GM18867 (cell line): ENCODE data around the gene NDUFS6.
"Not testable (repeated sequence)": the region's sequence is repeated elsewhere in the genome, so short reads cannot be mapped to it uniquely, and the experiment has no call there.

Experiments
- ATAC-seq: cut with Tn5 transposase; IDR thresholded peaks from one replicate; pipeline ENCODE4 v1.9.1; 2021; ENCODE audit warnings: mild to moderate bottlenecking, moderate library complexity; ENCODE audit not compliant: unreplicated experiment

Gene NDUFS6

DNA sequence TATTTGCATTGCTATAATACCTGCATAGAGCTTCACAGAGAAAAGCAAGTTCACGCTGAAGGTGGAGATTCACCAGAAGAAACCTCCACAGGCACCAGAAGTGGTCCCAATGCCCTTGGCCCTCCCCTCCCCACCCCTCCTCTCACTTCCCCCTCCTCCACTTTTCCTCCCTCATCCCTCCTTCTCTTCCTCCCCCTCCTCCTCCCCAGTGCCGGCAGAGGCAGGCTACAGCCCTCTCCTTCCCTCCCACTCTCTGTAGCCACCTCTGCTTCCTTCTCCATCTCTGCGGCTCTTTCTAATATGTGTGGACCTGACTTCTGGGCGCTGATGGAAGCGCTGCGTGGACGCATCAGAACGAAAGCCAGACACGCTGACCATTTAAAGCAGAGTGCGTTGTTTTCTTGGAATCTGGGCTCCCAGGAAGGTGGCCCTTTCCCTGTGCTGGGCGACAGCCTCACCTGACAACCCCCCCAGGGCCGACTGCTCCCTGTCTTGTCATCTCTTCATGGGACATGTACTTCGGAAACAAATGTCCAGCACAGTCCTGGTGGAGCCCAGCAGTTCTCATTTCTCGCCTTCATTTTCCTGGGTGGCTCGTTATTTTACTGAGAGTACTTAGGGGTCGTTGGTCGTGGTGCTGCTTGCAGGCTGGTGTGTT, 29.5 kb downstream of the NDUFS6 start:
- ATAC-seq: no peak

DNA sequence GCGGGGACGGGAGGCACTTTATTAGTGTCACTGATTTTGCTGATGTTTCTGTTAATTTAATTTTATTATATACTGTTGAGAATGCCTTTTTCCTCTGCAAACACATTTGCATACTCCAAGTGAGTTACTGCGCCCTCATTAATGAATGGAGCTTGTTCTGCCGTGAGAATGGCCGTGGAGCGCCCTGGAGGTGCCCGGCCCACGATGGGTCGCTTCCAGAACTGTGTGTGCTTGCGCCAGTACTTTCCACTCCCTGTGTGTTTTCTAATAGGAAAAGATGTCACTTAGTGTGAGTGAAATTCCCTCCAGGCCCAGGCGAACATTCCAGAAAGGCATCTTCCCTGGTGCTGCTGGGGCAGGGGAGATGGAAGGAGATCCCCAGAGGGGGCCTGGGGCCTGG, 30.1 kb downstream of the NDUFS6 start:
- ATAC-seq: no peak

DNA sequence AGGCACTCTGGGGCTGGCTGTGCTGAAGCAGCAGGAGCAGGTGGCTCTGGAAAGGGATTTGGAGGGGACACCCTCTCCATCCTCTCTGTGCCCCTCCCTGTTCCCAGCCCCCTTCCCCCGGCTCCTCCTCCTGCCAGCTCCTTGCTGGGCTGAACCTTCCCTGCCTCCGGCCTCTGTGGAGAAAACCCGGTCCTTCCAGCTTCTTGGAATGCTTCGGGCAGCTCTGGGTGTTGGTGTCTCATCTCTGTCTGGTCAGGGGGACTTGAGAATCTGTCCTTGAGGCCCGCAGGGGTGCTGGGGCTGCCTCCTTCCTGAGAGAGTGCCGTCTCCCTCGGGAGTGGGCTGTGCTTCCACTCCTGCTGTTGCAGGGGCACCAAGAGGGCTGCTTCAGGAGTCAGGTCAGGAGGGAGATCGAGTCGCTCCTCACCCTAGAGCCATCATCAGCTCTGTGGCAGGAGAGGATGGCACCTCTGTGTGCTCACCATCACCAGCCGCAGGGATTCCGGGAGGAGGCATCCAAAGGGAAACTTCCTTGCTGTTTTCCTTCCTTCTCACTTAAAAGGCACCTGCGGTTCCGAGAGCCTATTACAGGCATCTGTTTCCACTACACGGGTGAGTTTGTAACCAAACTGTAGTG, 30.6 kb downstream of the NDUFS6 start:
- no peak for ATAC-seq

DNA sequence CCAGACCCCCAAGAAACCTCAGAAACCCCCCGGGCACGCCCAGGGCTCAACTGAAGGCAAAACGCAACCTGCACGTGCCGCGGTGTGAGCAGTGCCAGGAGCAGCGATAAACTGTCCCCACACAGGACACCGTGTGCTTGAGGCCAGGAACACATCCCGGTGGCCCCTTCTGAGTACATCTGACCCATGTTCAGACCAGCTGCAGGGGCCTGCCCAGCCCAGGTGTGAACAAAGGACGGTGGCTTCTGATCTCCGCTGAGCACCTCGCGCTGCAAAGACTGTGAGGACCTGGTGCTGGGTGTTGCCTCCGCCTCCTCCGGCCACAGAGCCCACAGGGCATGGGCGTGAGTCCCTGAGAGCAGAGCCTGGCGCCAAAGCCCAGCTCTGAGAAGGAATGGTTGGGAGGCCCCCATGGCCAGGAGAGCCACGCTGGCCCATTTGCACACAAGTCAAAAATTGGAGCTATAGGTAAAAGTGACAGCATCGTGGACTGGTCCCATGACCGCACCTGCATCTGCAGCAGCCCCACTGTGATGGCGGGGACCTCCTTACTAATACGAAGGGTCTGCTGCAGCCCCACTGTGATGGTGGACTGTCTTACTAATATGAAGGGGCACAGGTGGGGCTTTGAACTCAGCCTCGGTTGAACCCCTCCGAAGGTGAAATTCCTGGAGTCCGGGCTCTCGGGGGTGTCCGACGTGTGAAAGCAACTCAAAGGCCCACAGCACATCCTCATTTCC, 31.5 kb downstream of the NDUFS6 start:
- no peak for ATAC-seq

DNA sequence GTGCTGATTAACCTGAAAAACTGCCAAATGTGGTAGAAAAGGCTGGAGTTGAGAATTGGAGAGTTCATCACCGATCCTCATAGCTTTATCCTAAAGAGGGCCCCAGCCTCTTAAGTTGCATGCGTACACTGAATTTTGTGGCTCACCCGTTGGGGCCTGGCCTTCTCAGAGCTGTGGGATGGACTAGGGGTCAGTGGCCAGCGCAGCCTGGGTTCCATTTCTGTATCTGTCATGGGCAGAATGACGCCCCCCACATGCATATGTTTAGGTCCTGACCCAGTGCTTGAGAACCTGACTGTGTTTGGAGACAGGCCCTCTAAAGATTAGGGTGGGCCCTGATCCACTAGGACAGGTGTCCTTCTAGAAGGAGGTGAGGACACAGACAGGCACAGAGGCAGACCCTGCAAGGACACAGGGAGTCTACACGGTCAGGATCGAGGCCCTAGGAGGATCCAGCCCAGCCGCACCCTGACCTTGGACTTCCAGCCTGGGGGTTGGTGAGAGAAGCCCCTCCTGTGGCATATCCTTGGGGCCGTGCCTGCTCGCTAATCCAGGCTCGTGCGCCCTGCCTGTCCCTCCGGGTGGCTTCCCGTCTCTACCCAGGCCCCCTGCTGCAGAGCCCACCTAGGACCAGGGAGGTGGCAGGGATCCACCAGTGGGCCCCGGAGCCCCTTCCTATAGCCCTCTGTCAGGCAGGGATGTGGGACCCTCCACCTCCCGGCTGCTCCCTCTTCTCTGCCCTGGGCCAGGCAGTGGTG, 32.2 kb downstream of the NDUFS6 start:
- ATAC-seq: no peak

DNA sequence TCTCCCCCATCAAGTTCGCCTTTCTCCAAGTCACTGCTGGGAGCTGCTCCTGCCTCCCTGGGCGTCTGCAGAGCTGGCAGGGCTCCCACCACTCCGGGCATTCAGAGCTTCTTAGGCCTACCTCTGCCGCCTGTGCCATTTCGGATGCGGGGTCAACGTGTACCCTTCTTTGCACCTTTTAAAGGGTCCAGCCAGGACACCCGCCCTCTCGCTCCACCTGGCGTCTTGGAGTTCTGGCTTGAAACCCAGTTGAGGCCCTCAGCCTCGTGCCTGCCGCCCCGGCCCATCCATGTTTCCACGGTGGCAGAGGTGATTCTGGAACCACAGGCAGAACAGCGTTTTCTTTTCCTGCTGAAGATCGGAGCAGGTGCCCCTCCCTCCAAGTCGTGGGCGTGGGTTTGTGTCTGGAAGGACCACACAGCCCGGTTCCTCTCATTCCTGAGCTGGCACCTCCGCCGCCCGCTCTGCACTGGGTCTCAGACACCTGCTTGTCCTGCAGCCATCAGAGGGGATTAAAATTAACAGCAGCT, 32.9 kb downstream of the NDUFS6 start:
- no peak for ATAC-seq

DNA sequence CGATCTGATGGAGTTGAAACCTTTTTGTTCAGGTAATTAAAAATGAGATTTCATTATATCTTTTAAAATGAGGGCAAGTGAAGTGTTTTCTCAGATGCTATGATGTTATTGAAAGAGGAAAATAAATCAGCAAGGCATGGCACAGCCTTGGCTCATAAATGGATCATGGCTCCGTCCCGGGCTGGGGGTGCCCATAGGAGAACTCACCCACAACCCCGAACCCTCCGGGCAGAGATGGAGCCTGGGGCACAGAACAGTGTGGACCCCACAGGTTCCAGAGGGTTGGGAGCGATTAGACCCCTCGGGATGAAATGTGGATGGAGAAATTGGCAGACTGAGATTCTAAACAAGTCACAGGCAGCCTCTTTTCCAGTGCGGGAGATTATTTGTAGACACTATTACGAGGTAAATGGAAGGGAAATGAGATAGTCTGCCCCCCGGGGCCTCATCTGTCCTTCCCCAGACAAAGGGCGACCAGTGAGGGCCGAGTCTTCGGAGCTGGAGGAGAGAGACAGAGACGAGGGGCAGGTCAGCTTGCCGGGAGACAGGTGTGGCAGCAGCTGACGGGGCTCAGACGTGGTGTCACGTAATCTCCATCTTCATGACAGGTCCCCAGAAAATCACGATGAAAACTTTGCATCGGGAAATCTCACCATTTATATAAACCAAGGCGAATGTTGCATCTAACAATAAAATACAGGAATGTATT, 33.7 kb downstream of the NDUFS6 start:
- no peak for ATAC-seq

DNA sequence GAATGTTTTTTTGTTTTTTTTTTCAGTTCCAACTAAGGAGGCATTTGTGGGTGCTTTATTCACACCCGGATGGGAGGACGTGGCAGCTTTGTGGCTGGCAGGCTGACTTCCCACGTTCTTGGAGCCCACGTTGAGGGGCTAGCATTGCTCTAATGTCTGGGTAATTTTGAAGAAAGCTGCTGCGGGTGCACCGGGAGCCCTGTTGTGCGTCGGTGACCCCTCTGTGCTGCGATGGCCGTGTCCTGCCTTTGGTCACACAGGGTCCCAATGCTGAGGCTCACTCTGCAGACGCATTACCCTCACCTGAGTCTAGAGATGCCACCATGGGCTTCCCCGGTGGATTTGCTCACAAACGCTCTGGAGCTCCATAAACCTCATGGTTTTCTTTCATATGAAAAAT, 34.2 kb downstream of the NDUFS6 start:
- ATAC-seq: no peak

DNA sequence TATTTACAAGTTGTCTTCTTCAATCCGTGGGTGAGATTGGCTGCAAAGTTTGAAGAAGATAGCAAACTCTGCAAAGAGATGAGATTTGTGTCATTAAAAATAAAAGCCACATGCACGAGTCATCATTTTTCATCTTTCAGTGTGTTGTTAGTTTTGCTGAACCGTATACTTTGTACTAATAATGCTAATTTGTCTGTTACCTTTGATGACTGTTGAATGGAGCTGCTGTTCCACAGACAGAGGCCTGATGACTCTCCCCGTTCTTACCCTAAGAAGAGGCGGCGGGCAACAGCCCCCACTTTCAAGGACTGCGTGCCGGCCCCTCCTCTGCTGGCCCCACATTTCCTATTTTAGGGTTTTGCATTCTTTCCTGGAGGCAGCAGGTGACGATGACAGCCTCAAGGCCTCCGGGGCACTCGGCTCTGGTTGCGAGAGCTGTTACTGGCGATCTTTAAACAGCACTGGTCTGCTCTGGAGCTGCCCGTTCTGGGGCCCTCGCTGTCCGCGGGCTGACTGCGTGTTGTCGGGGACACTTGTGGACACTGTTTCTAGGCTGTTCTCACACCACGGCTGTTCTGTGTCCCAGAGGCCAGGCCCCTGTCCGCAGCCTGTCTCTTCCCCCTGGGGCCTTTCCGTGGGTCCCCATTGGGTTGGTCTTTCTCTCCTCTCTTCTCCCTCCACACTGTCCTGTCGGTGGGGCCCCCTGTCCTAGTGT, 35.1 kb downstream of the NDUFS6 start:
- ATAC-seq: no peak

DNA sequence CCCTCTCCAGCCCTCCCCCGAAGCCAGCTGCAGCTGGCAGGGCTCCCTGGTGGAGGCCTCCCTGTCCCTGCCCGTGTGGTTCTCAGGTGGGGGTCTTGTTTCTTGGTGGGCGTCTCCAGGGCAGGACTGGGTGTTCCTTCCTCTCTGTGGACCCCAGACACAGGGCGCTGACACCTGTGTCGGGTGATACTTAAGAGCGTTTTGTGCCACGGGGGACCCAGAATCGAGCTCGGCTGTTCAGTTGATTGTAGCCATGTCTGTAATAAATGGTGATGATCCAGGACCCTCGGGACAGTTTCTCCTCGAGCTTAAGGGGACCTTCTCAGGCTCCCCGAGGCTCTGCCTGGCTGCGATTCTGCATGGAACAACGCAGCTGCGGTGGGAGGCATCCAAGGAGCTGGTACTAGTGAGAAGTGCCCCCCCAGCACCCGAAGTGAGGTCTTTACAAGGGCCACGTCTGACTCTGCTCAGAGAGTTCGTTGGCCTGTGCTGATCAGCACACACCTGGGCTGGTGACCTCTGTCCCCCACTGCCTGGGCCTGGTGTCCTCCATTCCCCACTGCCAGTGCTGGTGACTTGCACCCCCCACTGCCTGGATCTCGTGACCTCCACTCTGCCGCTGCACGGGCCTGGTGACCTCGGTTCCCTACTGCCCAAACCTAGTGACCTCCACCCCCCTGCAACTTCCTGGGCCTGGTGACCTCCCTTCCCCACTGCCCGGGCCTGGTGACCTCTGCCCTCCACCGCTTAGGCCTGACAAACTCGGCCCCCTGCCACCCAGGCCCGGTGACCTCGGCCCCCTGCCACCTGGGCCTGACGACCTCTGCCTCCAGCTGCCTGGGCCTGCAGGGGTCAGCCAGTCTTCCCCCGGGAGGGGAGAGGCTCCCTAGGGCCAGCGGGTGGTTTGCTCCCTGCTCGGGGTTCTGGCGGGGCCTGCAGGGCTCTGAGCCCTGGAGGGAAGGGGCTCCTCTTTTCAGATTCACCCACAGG, 36.0 kb downstream of the NDUFS6 start:
- ATAC-seq: no peak

DNA sequence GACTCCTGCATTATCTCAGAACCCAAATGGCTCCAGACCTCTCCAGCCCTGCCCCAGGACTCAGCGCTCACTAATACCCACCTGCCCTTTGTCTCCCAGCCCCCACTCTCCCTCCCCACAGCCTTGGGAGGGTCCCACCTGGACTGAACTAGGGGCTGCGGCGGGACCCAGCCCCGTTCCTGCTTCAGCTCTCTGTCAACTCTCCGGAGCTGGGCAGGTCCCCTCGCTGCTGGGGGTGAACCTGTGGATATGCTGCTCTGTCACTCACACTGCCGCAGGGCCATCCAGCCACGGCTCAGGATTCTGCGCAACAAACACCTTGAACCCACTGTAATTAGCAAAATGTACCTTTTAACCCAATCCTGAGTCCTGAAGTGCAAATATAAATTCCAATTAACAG, 36.8 kb downstream of the NDUFS6 start:
- no peak for ATAC-seq

DNA sequence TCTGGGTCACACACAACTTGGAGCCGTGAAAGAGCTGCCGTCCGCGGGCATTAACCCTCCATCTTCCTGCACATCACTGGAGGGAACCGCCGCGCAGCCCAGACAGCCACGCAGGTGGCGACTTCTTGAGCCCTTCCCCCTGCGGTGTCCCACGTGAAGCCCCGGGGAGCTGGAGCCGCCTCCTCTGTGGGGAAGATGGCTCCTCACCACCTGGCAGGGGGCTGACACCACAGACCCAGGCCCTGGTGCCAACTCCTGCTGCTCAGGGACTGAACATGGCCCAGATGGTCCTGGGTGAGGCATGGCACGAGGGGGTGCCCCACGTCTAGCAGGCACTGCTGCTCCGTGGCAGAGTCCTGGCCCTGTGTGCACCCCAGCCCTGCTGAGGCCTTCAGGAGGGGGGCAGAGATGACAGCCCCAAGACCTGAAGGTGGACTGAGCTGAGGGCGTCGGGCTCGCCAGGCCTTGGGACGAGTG, 38.9 kb downstream of the NDUFS6 start:
- no peak for ATAC-seq

DNA sequence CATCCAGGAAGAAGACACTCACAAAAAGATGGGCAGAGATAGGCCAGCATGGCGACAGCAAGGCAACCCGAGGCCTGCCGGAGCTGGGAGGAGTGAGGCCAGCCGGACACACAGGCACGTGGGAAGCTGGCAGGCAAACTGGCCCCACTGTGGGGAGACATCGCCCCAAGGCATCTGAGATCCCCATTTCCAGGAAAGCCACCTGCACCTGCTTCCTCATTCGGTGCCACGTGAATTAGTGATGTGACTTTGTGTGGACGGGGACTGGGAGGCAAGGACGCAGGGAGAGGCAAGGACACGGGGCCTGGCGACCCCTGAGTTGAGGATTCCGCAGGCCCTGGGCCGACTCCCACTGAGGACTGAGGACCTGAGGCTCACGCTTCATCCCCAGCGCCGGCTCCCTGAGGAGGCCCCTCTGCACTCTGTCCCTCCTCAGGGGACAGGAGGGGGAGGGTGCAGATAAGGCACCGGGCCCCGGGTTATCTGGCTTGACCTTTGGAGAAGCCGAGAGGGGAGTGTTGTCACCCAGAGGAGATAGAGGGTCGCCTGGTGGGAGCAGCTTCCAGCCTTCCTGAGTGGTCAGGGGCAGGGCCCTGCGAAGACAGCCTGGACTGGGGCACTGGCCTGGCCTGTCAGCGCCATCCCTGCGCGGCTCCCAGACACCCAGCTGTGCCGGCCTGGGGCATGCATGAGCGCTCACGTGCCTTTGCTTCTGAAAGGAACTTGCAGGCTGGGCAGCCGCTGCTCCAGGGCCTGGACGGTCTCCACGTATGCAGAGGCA, 39.7 kb downstream of the NDUFS6 start:
- ATAC-seq: no peak

DNA sequence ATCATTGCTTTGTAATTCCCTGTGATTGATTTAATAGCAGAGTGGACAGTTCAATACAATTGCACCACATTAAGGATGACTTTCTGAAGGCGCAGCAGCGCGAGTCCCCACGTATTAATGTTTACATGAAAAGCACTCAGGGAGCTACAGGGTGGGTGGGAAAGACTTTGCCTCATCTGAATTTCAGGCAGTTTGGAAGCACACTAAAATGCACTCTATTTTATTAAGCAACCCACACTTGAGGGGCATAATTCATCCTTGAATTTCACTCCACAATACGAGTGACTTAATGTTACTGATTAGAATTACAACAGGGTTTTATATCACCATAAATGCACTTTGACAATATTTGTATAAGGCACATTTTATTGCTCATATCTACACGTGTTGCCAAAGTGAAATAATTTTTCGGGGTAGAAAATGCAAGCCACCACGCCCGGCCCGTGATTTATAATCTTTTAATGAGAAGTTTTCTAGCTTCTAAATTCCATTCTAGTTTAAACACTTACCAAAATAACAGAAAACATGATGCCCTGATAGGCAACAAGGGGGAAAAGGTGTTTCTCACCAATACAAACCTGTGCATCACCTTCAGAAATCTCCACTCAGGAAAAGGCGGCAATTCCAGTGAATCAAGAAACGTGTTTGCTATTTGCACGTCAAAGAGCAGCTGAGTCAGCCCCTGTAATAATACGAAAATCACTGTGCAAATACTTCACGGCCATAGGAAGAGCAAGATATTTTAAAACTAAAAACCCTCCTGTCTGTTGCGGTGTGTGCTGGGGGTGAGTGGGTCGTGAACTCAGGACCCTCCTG, 41.0 kb downstream of the NDUFS6 start:
- no peak for ATAC-seq

DNA sequence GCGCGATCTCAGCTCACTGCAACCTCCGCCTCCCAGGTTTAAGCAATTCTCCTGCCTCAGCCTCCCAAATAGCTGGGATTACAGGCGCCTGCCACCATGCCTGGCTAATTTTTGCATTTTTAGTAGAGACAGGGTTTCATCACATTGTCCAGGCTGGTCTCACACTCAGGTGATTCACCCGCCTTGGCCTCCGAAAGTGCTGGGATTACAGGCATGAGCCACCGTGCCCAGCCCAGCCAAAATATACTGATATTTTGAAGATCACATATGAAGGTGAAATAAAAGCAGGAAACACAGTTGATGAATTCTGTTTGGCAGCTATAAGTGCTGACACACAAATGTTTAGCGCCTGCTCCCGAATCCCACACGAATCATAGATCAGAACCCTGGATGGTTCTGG, 42.6 kb downstream of the NDUFS6 start:
- not testable (repeated sequence) for ATAC-seq

DNA sequence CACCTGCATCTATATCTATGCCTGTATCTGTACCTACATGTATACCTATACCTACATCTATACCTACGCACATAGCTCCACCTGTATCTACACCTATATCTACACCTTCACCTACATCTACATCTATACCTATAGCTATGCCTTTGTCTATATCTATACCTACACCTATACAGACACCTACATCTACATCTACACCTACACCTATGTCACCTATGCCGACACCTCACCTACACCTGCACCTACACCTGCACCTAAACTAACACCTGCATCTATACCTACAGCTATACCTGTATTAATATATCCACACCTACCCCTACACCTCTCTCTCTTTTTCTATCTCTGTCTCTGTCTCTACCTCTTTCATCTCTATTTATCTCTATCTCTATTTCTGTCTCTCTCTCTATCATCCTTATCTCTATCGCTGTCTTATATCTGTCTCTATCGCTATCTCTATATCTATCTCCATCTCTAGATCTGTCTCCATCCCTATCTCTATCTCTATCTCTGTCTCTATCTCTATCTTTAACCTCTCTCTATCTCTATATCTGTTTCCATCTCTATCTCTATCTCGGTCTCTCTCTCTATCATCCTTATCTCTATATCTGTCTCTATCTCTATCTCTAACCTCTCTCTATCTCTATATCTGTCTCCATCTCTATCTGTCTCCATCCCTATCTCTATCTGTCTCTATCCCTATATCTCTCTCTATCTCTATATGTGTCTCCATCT, 43.7 kb downstream of the NDUFS6 start:
- ATAC-seq: no peak
